Stomach (tissue), 4 donors: Measurements from ENCODE around the gene OR52L1.

Experiments used
- EP300 ChIP-seq: sonication (generic); formaldehyde crosslinking; IDR thresholded peaks from one replicate; pipeline ENCODE4 v1.6.1; 2017; ENCODE audit warnings: antibody characterized with exemption
- POLR2A ChIP-seq, 4 donors: fragments of 450-650 bp; IDR thresholded peaks; one replicate each; pipeline ENCODE4 v1.6.1; 2016; ENCODE audit warnings: antibody characterized with exemption in 4 of 4, control low read depth in 2 of 4, mild to moderate bottlenecking in 1 of 4, moderate library complexity in 1 of 4
- TF ChIP-seq, protein P1 (sequence below), 7 experiments: fragments of 450-650 bp in 4 of 7; fragments of 200-600 bp in 3 of 7; sonication (generic) in 3 of 7; IDR thresholded peaks; one replicate each; pipeline ENCODE4 v1.5.1; 2016 to 2019; ENCODE audit warnings: antibody characterized with exemption in 7 of 7, control low read depth in 2 of 7, mild to moderate bottlenecking in 1 of 7

DNA sequence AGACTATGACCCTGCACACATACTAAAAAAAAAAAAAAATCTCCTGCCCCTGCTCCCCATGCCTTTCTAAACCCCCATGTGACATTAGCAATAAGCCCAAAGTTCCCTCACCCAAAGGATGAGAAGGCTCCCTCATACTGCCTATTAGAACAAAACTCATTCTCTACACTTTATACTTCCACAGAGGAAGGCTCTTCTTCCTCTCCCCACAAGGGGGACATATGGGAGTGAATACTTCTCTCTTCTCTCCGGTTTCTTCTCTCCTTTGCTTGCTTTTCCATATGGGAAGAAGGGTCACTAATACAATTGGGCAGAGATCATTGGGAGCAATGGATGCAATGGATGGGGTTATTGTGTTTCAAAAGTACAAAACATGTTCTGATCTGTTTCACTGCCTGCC, 3.3 kb downstream of the OR52L1 start:
- TF ChIP-seq, protein P1, sequence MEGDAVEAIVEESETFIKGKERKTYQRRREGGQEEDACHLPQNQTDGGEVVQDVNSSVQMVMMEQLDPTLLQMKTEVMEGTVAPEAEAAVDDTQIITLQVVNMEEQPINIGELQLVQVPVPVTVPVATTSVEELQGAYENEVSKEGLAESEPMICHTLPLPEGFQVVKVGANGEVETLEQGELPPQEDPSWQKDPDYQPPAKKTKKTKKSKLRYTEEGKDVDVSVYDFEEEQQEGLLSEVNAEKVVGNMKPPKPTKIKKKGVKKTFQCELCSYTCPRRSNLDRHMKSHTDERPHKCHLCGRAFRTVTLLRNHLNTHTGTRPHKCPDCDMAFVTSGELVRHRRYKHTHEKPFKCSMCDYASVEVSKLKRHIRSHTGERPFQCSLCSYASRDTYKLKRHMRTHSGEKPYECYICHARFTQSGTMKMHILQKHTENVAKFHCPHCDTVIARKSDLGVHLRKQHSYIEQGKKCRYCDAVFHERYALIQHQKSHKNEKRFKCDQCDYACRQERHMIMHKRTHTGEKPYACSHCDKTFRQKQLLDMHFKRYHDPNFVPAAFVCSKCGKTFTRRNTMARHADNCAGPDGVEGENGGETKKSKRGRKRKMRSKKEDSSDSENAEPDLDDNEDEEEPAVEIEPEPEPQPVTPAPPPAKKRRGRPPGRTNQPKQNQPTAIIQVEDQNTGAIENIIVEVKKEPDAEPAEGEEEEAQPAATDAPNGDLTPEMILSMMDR (IDR thresholded peaks at IDR 0.05): no peak
- TF ChIP-seq EP300 (no peak), POLR2A (IDR thresholded peaks at IDR 0.05) (no peak)
